Measurements from ENCODE around the gene TNRC6C.

- no peak for TF ChIP-seq OSR1 (CRISPR knock-in tag; IDR thresholded peaks at IDR 0.05)
- no peak for TF ChIP-seq ARNTL (CRISPR knock-in tag; IDR thresholded peaks at IDR 0.05; ENCODE audit: borderline replicate concordance, low read depth)
Measured at GRCh38 chr17:78112518-78113471, 154.3 kb downstream of the TNRC6C start.

All from SK-N-SH treated with all-trans-retinoic acid at 6 μM for 48 hours (cell line).